HG03442 (cell line): Measurements from ENCODE around the gene CLCN1.

ENCODE experiments used
- ATAC-seq: cut with Tn5 transposase; IDR thresholded peaks from one replicate; pipeline ENCODE4 v1.9.1; 2021; ENCODE audit warnings: mild to moderate bottlenecking, moderate library complexity; ENCODE audit not compliant: unreplicated experiment

Gene CLCN1

DNA sequence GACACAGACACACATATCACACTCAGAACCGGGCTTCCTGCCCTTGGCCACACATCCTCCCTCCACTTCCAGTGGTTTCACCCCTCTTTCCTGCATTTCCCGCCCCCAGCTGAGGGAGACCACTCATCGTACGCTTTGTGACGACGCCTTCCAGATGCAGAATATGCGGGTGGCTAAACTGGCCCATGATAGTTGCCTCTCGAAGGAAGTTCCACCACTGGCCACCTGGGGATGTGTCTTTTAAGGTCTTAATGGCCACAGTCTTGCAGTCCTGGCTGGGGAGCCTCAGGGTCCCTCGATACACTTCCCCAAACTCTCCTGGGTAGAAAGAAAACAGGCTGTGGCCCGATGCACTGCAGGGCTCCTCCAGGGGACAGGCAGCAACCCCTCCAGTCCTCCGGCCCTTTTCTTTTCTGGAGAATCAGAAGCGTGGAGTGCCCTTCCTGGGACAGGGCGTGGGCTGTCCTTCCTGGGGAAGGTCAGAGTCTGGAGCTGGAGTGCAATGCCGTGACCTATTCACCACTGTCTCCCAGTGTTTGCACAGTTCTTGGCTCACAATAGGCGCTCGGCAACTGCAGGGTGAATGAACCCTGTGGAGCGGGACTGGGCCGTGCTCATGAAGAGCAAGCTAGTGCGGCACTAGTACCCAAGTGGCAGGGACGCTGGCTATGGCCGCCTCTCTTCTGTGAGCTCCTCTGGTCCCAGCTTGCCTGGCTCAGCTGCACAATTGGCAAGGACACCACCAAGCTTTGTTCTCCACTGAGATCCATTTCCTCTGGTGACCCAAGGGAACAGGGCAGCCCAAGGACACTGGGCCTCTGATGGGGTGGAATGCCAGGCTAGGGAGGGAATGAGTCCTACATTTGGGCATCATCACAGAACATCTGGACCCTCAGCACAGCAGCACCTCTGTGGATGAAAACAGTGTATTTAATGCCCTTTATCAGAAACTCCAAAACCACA lies 79.6 kb downstream of the CLCN1 start:
- ATAC-seq, result no peak

- no peak for ATAC-seq
Observed at GRCh38 chr7:143396182-143396581, 80.3 kb downstream of the CLCN1 start.

- ATAC-seq, result no peak
Observed at GRCh38 chr7:143396625-143397556, 81.0 kb downstream of the CLCN1 start.

DNA sequence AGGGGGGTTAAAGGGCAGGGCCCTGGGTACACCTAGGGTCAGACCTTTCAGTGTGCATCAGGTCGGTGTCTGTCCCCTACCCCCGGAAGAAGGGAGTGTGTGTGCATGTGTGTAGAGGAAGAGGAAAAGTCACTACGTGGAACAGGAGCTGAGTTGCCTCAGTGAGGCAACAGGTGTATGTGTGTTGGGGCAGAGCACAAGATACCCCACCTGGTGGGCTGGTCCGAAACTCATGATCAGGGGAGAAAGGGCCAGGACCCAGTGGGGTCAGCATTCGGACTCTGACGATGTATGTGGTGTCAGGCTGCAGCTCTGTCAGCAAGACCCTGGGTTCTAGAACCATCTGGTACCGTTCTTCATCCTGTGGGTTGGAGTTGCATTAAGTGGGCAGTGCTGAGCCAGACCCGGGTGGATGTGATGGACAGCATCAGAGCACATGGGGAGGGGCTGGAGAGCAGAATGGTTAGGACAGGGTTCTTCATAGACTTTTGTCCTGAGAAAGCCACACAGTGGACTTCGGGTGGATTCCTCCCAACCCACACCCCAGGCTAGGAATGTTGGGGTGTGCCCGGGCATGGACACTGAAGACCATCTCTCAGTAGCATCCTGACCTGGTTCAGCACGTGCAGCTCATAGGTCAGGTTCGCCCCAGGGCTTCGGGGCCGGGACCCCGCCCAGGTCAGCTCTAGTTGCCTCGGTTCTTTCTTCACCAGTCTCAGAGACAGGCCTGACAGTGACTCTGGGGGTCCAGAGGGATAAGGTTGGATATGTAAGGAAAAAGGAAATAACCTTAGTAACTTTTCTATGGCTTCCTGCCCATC lies 82.0 kb downstream of the CLCN1 start:
- ATAC-seq, result no peak

DNA sequence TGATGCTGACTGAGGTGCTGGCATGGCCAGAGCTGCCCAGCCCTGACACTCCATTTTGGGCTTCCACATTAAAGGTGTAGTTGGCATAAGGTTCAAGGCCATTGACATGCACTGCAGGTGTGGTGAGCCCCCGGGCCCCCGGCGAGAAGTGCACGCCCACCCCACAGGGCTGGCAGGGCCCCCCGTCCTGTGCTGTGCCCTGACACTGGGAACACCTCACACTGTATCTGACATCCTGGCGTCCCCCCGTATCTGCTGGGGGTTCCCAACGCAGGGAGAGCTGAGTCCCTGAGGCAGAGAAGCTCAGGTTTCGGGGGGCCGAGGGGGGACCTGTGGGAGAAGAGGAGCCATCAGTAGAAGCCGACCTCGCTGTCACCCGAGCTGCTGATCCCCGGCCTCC lies 82.7 kb downstream of the CLCN1 start:
- no peak for ATAC-seq

DNA sequence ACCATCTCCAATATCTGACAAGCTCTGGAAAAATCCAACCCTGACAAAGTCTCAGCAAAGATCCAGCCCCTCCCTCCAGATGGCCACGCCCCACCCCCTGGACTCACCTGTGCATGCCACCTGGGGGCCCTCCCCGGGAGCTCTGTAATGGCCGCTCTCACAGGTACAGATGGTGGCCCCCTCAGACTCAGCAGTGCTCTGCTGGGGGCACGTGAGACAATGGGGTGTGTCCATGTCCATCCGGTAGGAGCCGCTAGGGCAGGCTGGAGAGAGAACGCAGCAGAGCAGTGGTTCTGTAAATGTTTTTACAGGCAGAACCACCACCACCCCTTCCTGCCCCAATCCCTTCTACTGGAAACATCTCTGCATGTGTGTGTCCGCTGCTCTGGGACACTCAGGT lies 83.2 kb downstream of the CLCN1 start:
- no peak for ATAC-seq

- no peak for ATAC-seq
Observed at GRCh38 chr7:143399642-143400041, 83.7 kb downstream of the CLCN1 start.

- ATAC-seq, result no peak
Observed at GRCh38 chr7:143401265-143401664, 85.4 kb downstream of the CLCN1 start.
